ENCODE measurements around the gene CFAP44. TPM values are rescaled to one million over a fixed set of nuclear protein-coding genes. Genes with fewer than 3 reads are reported as not detected.
A peak's percentile ranks its signal among the peaks of the same experiment; 100 is the strongest.

The CFAP44 gene
- total and polyA plus RNA-seq, 2 donors (not counting 1 experiment from before 2014, with no cell fraction given): 0.51 to 1.5 TPM

DNA sequence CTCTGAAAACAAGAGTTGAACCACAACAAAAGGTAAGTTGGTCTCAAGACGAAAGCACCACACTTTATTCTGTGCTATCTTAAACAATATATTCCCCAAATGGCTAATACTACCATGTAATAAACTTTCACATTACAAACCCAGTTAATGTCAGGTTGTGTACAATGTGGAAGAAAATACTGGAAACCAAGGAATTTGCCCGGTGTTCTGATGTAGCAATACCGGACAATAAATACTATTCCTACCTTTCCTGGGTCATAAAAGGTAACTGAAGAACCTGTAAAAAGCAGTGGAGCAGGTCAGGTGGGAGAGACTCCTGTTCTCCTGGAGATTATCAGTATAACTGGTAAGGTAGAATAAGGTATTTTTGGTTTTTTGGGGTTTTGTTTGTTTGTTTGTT, 3.9 kb downstream of the CFAP44 start:
- Histone ChIP-seq H3K79me2 (ENCODE audit: control insufficient read depth, insufficient read depth, low read length) (no peaks in the 10 kb centered on the region), H3K27me3 (ENCODE audit: control insufficient read depth, insufficient read depth, low read length) (no peaks in the 10 kb centered on the region), H3K27ac (ENCODE audit: insufficient read depth, low read length) (no peak overlapping the region), H2AFZ (ENCODE audit: low read length) (no peak overlapping the region), H3K9me3 (ENCODE audit: control insufficient read depth, insufficient read depth, low read depth, low read length) (no peaks in the 10 kb centered on the region), H3K4me2 (ENCODE audit: extremely low read depth, insufficient read depth, low read length) (no peak overlapping the region), H3K36me3 (ENCODE audit: control insufficient read depth, insufficient read depth, low read length) (no peaks in the 10 kb centered on the region), H3K9ac (ENCODE audit: insufficient read depth, low read length) (no peak overlapping the region), H3K4me1 (ENCODE audit: control insufficient read depth, extremely low read depth, insufficient read depth, low read length) (peaks cover 2% of the 10 kb centered on the region), H4K20me1 (ENCODE audit: control insufficient read depth, extremely low read depth, insufficient read depth, low read length) (no peaks in the 10 kb centered on the region), H3K4me3 (replicated peaks in 1 of 4; ENCODE audit: control extremely low read depth in 1 of 4, insufficient read depth in 1 of 4, low read depth in 3 of 4, low read length in 4 of 4) (no peak overlapping the region)
- no peak for DNase-seq (ENCODE audit: low read depth in 2 of 2)
- no peak for TF ChIP-seq EZH2 (IDR thresholded peaks at IDR 0.05; ENCODE audit: low read length, missing control alignments)
- TF ChIP-seq, protein P1, sequence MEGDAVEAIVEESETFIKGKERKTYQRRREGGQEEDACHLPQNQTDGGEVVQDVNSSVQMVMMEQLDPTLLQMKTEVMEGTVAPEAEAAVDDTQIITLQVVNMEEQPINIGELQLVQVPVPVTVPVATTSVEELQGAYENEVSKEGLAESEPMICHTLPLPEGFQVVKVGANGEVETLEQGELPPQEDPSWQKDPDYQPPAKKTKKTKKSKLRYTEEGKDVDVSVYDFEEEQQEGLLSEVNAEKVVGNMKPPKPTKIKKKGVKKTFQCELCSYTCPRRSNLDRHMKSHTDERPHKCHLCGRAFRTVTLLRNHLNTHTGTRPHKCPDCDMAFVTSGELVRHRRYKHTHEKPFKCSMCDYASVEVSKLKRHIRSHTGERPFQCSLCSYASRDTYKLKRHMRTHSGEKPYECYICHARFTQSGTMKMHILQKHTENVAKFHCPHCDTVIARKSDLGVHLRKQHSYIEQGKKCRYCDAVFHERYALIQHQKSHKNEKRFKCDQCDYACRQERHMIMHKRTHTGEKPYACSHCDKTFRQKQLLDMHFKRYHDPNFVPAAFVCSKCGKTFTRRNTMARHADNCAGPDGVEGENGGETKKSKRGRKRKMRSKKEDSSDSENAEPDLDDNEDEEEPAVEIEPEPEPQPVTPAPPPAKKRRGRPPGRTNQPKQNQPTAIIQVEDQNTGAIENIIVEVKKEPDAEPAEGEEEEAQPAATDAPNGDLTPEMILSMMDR (conservative IDR thresholded peaks at IDR 0.05 in 1 of 2, IDR thresholded peaks at IDR 0.05 in 1 of 2; ENCODE audit: low read depth in 1 of 2, low read length in 2 of 2): no peak

DNA sequence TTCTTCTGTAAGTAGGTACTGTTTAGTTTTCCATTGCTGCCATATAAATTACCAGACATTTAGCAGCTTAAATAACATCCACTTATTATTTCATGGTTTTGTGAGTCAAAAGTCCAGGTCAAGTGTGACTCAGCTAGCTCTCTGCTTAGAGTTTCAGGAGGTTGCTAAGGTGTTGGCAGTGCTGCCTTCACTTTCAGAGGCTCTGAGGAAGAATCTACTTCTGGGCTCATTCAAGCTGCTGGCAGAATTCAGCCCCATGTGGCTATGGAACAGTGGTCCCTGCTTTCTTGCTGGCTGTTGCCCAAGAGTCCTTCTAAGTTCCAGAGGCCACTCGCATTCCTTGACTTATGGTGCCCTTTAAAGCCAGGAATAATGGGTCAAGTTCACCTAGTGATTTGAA, 4.5 kb downstream of the CFAP44 start:
- Histone ChIP-seq H2AFZ (ENCODE audit: low read length) (no peak overlapping the region), H3K27ac (ENCODE audit: insufficient read depth, low read length) (no peak overlapping the region)
- no peak for TF ChIP-seq EZH2 (IDR thresholded peaks at IDR 0.05; ENCODE audit: low read length, missing control alignments)
- TF ChIP-seq, protein P1 (conservative IDR thresholded peaks at IDR 0.05 in 1 of 2, IDR thresholded peaks at IDR 0.05 in 1 of 2; ENCODE audit: low read depth in 1 of 2, low read length in 2 of 2): no peak

DNA sequence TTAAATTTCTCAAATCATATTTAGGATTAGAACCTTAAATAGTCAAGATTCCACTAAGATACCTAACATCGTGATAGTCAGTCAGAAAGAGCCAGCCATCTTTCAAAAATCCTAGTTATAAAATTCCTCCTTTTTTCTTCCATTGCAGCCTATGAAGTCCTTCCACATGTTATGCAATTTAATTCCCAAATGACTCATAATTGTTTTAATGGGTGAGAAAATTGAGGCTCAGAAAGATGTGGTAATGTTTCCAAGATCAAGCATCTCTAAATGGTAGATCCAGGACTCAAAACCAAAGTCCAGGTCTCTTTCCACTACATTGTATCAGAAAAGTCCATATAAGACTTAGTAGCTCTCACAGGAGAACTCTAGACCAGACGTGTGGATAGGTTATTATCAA, 9.5 kb downstream of the CFAP44 start:
- Histone ChIP-seq H4K20me1 (ENCODE audit: control insufficient read depth, extremely low read depth, insufficient read depth, low read length) (no peaks in the 10 kb centered on the region), H2AFZ (ENCODE audit: low read length) (no peak overlapping the region), H3K79me2 (ENCODE audit: control insufficient read depth, insufficient read depth, low read length) (no peaks in the 10 kb centered on the region), H3K9me3 (ENCODE audit: control insufficient read depth, insufficient read depth, low read depth, low read length) (no peaks in the 10 kb centered on the region), H3K27me3 (ENCODE audit: control insufficient read depth, insufficient read depth, low read length) (no peaks in the 10 kb centered on the region), H3K4me1 (ENCODE audit: control insufficient read depth, extremely low read depth, insufficient read depth, low read length) (peaks cover under 1% of the 10 kb centered on the region), H3K27ac (ENCODE audit: insufficient read depth, low read length) (no peak overlapping the region), H3K9ac (ENCODE audit: insufficient read depth, low read length) (no peak overlapping the region), H3K4me2 (ENCODE audit: extremely low read depth, insufficient read depth, low read length) (no peak overlapping the region), H3K36me3 (ENCODE audit: control insufficient read depth, insufficient read depth, low read length) (no peaks in the 10 kb centered on the region), H3K4me3 (replicated peaks in 1 of 4; ENCODE audit: control extremely low read depth in 1 of 4, insufficient read depth in 1 of 4, low read depth in 3 of 4, low read length in 4 of 4) (no peak overlapping the region)
- TF ChIP-seq, protein P1 (conservative IDR thresholded peaks at IDR 0.05 in 1 of 2, IDR thresholded peaks at IDR 0.05 in 1 of 2; ENCODE audit: low read depth in 1 of 2, low read length in 2 of 2): no peak
- no peak for TF ChIP-seq EZH2 (IDR thresholded peaks at IDR 0.05; ENCODE audit: low read length, missing control alignments)
- DNase-seq (ENCODE audit: low read depth in 2 of 2): peak in 1 of 2 donors; percentile 47

More for the DNA sequence above, 4.5 kb downstream of the CFAP44 start:
- Histone ChIP-seq H3K36me3 (ENCODE audit: control insufficient read depth, insufficient read depth, low read length) (no peaks in the 10 kb centered on the region), H3K9me3 (ENCODE audit: control insufficient read depth, insufficient read depth, low read depth, low read length) (no peaks in the 10 kb centered on the region), H3K4me1 (ENCODE audit: control insufficient read depth, extremely low read depth, insufficient read depth, low read length) (peaks cover 2% of the 10 kb centered on the region), H3K27me3 (ENCODE audit: control insufficient read depth, insufficient read depth, low read length) (no peaks in the 10 kb centered on the region), H4K20me1 (ENCODE audit: control insufficient read depth, extremely low read depth, insufficient read depth, low read length) (no peaks in the 10 kb centered on the region), H3K79me2 (ENCODE audit: control insufficient read depth, insufficient read depth, low read length) (no peaks in the 10 kb centered on the region), H3K9ac (ENCODE audit: insufficient read depth, low read length) (no peak overlapping the region), H3K4me3 (replicated peaks in 1 of 4; ENCODE audit: control extremely low read depth in 1 of 4, insufficient read depth in 1 of 4, low read depth in 3 of 4, low read length in 4 of 4) (no peak overlapping the region), H3K4me2 (ENCODE audit: extremely low read depth, insufficient read depth, low read length) (peak overlapping the region; percentile 13)
- DNase-seq (ENCODE audit: low read depth in 2 of 2): peak; percentile 67 to 83

All from fibroblast of lung (primary cell).